Measurements from ENCODE around the gene TRUB2.

Gene TRUB2

GRCh38 chr9:128322404-128323211, at the start of gene TRUB2, which contains the start of gene COQ4:
TRUB2 (minus strand) TSS chr9:128322447; CDS start chr9:128322408, 39 bp downstream.
COQ4 (plus strand) TSS chr9:128322839; CDS start chr9:128322859, 20 bp downstream.
- DNase-seq, result peak; percentile 95 to 98 (median 97)

- DNase-seq, result peak; percentile 20 to 34 (median 21)
Measured at GRCh38 chr9:128371630-128372117, 49.4 kb upstream of the TRUB2 start.

GRCh38 chr9:128370752-128371629, 48.7 kb upstream of the TRUB2 start, which contains the start of gene URM1:
URM1 (plus strand) TSS chr9:128371374; CDS start chr9:128371381, 7 bp downstream.
- DNase-seq, result peak; percentile 98 to 99 (median 98)

GRCh38 chr9:128370367-128370751, 48.1 kb upstream of the TRUB2 start:
- DNase-seq, result no peak

- DNase-seq, result no peak
Measured at GRCh38 chr9:128369024-128369706, 46.9 kb upstream of the TRUB2 start.

GRCh38 chr9:128365525-128365924, 43.3 kb upstream of the TRUB2 start:
- no peak for DNase-seq

GRCh38 chr9:128362774-128363173, 40.5 kb upstream of the TRUB2 start:
- no peak for DNase-seq

- peak; percentile 79 to 84 (median 80) for DNase-seq
Measured at GRCh38 chr9:128361986-128362646, 39.9 kb upstream of the TRUB2 start.

- no peak for DNase-seq
Measured at GRCh38 chr9:128361296-128361985, 39.2 kb upstream of the TRUB2 start.

GRCh38 chr9:128360826-128361225, 38.6 kb upstream of the TRUB2 start:
- DNase-seq, result no peak

- no peak for DNase-seq
Measured at GRCh38 chr9:128358861-128359260, 36.6 kb upstream of the TRUB2 start.

GRCh38 chr9:128358090-128358489, 35.8 kb upstream of the TRUB2 start:
- no peak for DNase-seq

- no peak for DNase-seq
Measured at GRCh38 chr9:128355451-128355850, 33.2 kb upstream of the TRUB2 start.

- no peak for DNase-seq
Measured at GRCh38 chr9:128349772-128350171, 27.5 kb upstream of the TRUB2 start.

GRCh38 chr9:128349125-128349524, 26.9 kb upstream of the TRUB2 start:
- no peak for DNase-seq

- no peak for DNase-seq
Measured at GRCh38 chr9:128344931-128345605, 22.8 kb upstream of the TRUB2 start.

- no peak for DNase-seq
Measured at GRCh38 chr9:128343855-128344254, 21.6 kb upstream of the TRUB2 start.

- no peak for DNase-seq
Measured at GRCh38 chr9:128342971-128343680, 20.9 kb upstream of the TRUB2 start.

GRCh38 chr9:128341435-128341849, 19.2 kb upstream of the TRUB2 start:
- peak; percentile 72 to 77 (median 75) for DNase-seq

Measured in suppressor macrophage treated with lipopolysaccharide for 1 hour (primary cell).